Testis (tissue), 2 donors: ENCODE measurements around the gene NINL.

ENCODE experiments used
- POLR2A ChIP-seq: fragments of 450-650 bp; IDR thresholded peaks from one replicate; pipeline ENCODE4 v1.6.1; 2017; ENCODE audit warnings: antibody characterized with exemption, mild to moderate bottlenecking, moderate library complexity
- TF ChIP-seq, protein P1 (sequence below), 3 experiments: fragments of 450-650 bp in 2 of 3; fragments of 200-600 bp in 1 of 3; sonication (generic) in 1 of 3; IDR thresholded peaks; one replicate each; pipeline ENCODE4 v1.5.1; 2016 to 2019; ENCODE audit warnings: antibody characterized with exemption in 3 of 3, mild to moderate bottlenecking in 2 of 3, moderate library complexity in 1 of 3

DNA sequence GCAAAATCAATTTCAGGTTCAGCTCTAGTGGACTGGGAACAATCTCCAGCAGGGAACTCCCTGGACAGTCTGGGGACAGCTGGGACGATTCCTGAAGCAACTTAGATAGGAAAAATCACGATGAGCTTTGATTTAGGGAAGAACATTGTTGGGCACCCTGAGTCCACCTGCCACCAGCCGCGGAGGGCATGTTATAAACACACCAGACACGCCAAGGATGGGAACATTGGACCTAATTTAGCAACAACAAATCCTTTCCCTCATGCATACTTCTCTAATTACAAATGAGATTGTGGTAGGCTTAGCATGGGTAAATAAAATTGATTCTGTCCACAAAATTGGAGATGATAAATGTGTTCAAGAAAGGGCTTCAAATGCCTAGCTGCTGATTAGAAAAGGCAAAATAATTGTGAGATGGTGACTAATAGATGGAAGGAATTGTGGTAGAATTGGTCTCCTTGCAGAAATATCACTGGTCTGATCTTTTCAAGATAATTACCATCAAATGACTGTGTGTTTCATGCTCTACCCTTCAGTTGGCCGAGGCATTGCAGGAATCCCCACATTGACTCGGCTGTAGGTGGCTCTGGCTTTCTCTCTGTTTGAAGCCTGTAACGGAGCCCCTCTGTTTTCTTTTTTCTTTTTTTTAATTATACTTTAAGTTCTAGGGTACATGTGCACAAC lies 44.6 kb upstream of the NINL start:
- TF ChIP-seq, protein P1, sequence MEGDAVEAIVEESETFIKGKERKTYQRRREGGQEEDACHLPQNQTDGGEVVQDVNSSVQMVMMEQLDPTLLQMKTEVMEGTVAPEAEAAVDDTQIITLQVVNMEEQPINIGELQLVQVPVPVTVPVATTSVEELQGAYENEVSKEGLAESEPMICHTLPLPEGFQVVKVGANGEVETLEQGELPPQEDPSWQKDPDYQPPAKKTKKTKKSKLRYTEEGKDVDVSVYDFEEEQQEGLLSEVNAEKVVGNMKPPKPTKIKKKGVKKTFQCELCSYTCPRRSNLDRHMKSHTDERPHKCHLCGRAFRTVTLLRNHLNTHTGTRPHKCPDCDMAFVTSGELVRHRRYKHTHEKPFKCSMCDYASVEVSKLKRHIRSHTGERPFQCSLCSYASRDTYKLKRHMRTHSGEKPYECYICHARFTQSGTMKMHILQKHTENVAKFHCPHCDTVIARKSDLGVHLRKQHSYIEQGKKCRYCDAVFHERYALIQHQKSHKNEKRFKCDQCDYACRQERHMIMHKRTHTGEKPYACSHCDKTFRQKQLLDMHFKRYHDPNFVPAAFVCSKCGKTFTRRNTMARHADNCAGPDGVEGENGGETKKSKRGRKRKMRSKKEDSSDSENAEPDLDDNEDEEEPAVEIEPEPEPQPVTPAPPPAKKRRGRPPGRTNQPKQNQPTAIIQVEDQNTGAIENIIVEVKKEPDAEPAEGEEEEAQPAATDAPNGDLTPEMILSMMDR (IDR thresholded peaks at IDR 0.05), result no peak
- no peak for TF ChIP-seq POLR2A
